GM18507 (cell line): ENCODE data around the gene R3HCC1L.

ENCODE experiments used
- DNase-seq: peaks from one replicate; pipeline ENCODE4 v3.0.0; 2011; ENCODE audit warnings: low read depth; ENCODE audit not compliant: insufficient read length; ENCODE audit errors: extremely low spot score
- FAIRE-seq: peaks from 2 replicates; lab custom pipeline; 2011; peaks lifted over from hg19 to GRCh38; lab: Jason Lieb, UNC

R3HCC1L gene

GRCh38 chr10:98254234-98254974 is 119.9 kb downstream of the R3HCC1L start:
- FAIRE-seq: no peak
- no peak for DNase-seq

GRCh38 chr10:98255146-98255877 is 120.9 kb downstream of the R3HCC1L start:
- DNase-seq: no peak
- no peak for FAIRE-seq

DNA sequence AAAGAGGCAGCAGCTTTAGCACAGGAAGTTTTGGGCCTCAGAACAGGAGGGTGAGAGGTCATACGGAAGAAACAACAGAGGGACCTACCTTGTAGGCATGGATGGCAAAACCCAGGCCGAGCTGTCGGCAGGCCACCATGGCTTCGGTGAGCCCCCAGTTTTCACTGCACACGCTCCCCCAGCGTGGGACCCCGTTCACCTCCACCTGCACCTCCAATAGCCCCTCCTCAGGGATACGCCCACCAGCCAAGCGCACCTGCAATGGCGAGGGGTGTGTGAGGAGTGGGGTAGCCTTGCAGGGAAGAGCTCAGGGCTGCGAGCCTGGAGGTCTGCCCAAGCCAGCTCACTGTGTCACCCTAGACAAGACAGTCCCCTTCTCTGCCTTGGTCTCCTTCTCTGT is 122.2 kb downstream of the R3HCC1L start:
- DNase-seq (no peak), FAIRE-seq (no peak)

GRCh38 chr10:98257198-98257597 is 122.7 kb downstream of the R3HCC1L start:
- FAIRE-seq (no peak), DNase-seq (no peak)

DNA sequence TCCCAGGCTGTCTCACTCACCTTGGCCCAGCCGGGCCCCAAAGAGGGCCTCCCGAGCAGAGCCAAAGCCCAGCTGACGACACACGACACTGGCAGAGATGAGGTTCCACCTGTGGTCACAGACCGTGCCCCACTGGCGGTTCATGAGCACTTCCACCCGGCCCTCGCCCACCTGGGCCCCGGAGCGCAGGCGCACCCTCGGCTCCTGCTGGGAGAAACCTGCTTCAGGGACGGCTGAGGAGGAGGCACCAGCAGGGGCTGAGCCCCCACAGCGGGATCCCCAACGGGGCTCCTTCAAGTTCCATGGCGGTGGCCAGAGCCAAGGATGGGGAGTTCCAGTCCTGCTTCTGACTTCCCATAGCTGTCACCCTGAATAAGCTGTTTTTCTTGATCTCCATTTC is 123.5 kb downstream of the R3HCC1L start:
- DNase-seq (no peak), FAIRE-seq (no peak)

DNA sequence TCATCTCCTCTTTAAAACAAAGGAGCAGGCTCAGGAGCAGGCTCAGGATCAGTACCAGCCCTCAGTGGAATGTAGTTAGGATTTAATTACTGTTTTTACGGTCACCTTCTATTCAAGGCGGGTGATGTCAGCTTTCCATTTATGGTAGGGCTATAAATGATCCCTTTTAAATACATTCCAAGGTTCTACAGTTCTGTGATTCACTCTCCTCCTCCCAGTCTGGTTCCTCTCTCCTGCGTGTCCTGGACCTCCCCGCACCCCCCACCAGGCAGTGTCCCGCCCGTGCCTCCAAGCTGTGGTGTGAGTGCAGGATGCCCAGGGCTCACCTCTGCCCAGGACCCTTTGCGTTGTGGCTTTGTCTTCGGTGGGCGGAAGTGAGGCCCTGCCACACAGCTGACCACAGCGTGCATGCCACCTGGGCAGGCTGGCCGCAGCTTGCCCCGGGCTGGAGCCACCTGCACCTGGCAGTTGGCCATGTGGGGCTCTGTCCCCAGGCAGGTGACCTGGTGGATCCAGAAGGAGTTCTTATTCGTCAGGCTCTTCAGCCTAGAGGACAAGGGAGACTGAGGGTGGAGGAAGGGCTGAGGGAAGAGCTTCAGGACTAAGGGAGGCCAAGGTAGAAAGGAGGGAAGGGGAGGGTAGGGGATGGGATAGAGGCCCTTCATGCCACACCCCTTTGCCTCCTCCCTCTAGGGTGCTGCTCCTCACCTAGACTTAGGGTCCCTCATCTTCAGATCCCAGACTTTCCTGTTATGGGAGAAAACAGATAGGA is 124.4 kb downstream of the R3HCC1L start:
- no peak for DNase-seq
- FAIRE-seq: no peak

DNA sequence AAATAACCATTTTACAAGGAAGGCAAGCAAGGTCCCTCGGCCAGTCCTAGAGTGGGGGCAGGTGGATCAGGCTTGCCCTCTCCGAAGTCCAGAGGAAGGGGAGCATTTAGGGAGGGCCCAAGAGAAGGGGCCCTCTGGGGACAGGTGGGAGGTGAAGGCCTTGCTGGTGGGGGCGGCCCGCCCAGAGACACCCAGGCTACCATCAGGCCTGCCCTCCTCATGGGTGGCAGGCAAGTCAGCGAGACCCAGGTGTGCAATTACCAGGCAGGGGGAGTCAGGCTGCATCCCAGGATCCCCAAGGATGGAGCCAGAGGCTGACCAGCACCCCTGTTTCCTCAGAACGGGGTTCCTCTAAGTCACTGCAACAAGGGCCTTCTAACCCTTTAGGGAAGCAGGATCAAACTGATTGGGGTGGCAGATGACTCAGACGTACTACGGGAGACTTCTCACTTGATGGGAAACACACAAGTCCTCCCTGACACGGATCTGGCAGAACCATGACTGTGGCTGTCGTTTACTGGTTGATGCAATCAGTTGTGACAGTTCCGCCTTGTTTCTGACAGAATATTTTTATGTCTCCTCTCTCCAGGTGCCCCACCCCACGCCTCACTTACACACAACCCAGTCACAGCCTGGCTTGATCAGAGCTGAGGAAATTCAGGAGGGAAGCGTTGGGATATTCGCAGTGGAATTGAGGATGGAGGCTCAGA is 125.3 kb downstream of the R3HCC1L start:
- no peak for DNase-seq
- FAIRE-seq: no peak

- DNase-seq: no peak
- no peak for FAIRE-seq
These were observed 125.9 kb downstream of the R3HCC1L start for GRCh38 chr10:98260350-98260749.

DNA sequence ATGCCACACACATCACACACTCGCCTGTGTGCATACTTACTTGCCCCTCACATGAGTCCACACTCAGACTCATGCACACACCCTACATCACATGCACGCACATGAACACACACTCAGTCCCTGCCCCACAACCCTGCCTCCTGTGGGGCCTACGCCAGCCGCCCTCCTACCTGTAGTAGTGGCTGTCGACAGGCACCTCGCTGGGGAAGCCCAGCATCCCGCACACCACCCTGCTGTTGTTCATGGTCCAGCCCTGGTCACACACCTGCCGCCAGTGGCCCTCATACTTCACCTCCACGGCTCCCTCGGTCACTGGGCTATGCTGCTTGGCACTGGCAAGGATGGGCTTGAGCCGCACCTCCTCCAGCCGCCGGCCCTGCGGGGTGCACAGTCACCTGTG is 126.3 kb downstream of the R3HCC1L start:
- DNase-seq (no peak), FAIRE-seq (no peak)

DNA sequence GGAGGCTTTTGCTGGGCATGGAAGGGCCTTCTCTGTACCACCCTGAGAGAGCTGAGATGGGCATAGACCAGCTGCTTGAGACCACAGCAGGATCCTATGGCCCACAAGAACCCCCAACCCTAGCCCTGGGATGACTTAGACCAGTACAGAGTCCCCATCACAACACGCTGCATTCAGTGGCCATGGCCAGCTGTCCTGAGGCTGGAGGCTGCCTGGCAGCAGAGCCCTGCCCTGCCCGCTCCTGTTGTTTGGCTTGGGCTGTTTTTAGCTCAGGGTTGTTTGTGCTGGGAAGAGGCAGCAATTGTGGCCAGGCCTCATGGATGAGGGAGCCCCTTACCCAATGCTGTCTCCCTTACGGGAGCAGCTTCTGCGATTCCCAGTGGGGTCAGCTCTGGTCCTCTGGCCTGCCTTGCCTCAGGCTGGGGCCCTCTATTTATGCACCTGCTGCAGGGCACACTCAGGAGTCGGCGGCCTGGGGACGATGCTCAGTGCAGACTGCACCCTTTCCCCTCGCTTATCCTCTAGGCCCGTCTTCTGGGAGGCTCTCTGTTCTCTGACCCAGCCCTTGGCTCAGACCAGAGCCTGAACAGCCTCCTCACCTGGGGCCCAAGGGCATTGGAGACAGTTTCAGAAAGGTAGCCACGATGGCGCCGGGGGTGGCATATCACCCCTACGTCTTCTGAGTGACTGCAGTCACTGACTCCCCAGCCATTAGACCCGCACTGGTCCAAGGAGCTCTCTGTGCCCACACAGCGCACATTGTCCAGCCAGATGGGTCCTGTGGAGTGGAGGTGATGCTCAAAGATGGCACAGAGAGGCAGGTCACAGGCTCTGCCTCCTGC is 127.2 kb downstream of the R3HCC1L start:
- no peak for FAIRE-seq
- no peak for DNase-seq

- FAIRE-seq (no peak), DNase-seq (no peak)
These were observed 128.1 kb downstream of the R3HCC1L start for GRCh38 chr10:98262571-98262970.

DNA sequence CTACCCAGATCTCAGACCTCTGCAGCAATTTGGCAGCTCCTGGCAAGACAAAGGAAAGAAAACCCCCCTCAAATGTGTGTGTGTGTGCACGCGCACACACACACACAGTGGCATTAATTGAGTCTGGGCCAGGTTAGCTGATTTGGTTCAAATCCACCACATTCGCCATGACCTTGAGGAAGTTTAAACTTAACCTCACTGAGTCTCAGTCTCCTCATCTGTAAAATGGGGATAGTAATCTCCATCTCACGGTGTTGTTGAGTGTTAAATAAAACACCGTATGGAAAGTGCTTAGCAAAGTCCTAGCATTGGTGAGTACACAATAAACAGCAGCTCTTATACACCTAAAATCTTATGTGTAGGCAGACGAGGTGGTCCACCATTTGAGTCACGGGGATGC is 128.6 kb downstream of the R3HCC1L start:
- FAIRE-seq (no peak), DNase-seq (no peak)

DNA sequence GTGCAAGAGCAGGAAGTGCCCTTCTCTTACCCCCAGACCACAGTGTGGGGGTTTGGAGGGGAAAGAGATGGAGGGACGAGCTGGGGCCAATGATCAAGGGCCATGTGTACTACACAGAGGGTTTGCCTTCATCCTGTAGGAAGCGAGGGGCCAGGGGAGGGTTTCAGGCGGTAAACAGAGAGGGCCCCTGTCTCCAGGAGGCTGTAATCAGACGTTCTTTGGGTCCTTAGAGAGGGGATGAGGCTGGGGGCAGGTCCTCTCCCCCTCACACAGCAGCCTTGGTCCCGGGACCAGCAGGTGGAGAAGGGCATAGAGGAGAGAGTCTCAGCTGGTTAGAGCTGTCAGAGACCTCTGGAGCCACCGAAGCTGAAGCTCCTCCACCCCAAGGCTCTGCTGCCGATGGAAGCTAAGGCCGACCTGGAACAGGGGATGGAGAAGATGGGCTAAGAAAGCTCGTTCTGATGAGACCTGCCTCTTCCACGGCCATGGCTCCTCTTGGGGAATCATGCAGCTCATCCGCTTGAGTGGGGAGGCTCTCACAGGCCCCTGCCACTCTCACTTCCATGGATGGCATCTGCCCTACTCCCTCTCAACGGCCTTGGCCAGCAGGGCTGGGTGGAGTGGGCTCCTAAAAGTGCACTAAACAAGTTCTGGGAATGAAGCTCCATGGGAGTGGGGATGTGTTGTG is 130.1 kb downstream of the R3HCC1L start:
- no peak for DNase-seq
- FAIRE-seq: no peak

DNA sequence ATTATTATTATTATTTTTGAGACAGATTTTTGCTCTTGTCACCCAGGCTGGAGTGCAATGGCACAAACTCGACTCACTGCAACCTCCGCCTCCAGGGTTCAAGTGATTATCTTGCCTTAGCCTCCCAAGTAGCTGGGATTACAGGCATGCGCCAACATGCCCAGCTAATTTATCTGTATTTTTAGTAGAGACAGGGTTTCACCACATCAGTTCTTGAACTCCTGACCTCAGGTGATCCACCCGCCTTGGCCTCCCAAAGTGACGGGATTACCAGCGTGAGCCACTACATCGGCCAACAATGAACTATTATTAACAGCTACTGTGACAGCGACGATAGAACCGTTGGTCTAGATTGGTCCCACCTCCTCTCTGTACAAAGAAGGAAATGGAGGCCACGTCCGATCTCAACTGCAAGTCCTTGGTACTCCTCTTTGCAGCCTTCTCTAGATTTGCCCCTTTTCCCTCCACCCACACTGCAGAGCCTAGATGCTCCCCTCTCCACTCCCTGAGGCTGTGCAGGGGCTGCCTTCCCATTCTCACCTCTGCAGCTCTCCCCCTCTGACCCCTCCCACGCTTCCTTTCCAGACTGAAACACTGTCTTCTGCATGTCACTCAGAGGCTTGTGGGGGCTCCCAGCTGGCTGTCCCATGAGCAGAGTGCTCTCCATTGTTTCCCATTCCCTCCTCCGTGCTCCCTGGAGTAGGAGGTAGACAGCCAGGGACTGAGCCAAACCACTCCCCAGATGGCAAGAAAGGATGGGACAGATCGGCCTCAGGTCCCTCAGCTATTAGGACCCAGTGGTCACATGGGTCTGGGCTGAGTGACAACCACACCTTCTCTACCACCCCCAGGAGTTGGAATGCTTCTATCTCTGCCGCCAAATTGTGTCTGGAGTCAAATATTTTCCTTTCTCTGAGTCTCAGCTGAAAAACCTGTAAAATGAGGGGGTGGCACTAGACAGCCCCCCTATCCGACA is 131.2 kb downstream of the R3HCC1L start:
- FAIRE-seq (no peak), DNase-seq (no peak)

DNA sequence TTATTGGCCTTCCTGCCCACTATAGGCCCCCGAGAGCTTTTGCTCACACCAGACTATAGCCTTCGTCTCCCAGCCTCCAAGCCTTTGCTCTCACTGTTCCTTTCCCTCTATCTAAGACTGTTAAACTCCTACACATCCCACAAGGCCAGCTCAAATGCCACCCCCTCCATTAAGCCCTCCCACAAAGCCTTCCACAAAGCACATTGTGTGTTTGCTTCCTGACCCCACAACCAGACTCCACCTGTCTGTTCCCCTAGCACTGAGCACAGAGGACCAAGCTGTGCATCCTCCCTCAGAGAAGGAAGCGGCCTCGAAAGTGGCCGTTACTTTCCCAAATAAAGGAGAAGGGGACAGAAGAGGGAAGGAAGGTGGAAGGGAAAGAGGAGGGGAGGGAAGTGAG is 132.2 kb downstream of the R3HCC1L start:
- DNase-seq (no peak), FAIRE-seq (no peak)

- FAIRE-seq (no peak), DNase-seq (no peak)
These were observed 132.8 kb downstream of the R3HCC1L start for GRCh38 chr10:98267069-98267893.
